OCI-LY1 (cell line): ENCODE data around the gene SUPT3H.

ENCODE experiments used
- H2AFZ ChIP-seq: fragments of 200-600 bp; sonication (generic), shearing (Covaris generic); 2 replicates; pipeline ENCODE4 v1.6.0; 2014; ENCODE audit warnings: antibody characterized with exemption, mild to moderate bottlenecking, low read length
- H3F3A ChIP-seq: fragments of 200-600 bp; sonication (generic), shearing (Covaris generic); 2 replicates; pipeline ENCODE4 v1.6.0; 2014; ENCODE audit warnings: mild to moderate bottlenecking, antibody characterized with exemption, low read length, moderate library complexity; ENCODE audit not compliant: insufficient read depth
- H3K27ac ChIP-seq: fragments of 200-600 bp; sonication (generic); 2 replicates; pipeline ENCODE4 v1.5.1; 2014; ENCODE audit warnings: low read length, mixed run types, mild to moderate bottlenecking, low read depth; ENCODE audit not compliant: poor library complexity, severe bottlenecking
- H3K27me3 ChIP-seq: fragments of 200-600 bp; sonication (generic); 2 replicates; pipeline ENCODE4 v1.6.0; 2014; ENCODE audit warnings: antibody characterized with exemption, mild to moderate bottlenecking, low read length, moderate library complexity; ENCODE audit not compliant: insufficient read depth
- H3K36me3 ChIP-seq: fragments of 200-600 bp; sonication (generic); 2 replicates; pipeline ENCODE4 v1.6.1; 2014; ENCODE audit warnings: mild to moderate bottlenecking, antibody characterized with exemption, low read length, moderate library complexity, mixed read lengths; ENCODE audit not compliant: insufficient read depth
- H3K4me1 ChIP-seq: fragments of 200-600 bp; sonication (generic); 2 replicates; pipeline ENCODE4 v1.5.1; 2014; ENCODE audit warnings: mild to moderate bottlenecking, low read length, moderate library complexity; ENCODE audit not compliant: insufficient read depth, severe bottlenecking
- H3K4me2 ChIP-seq: fragments of 200-600 bp; sonication (generic), shearing (Covaris generic); 2 replicates; pipeline ENCODE4 v1.6.1; 2014; ENCODE audit warnings: low read length
- H3K4me3 ChIP-seq: fragments of 200-600 bp; sonication (generic); 2 replicates; pipeline ENCODE4 v1.5.1; 2014; ENCODE audit warnings: low read length, low read depth, mild to moderate bottlenecking, mixed read lengths; ENCODE audit not compliant: poor library complexity, severe bottlenecking
- H3K79me2 ChIP-seq: fragments of 200-600 bp; shearing (Covaris generic); 2 replicates; pipeline ENCODE4 v1.6.1; 2016; ENCODE audit warnings: mixed run types, low read length, mixed read lengths; ENCODE audit not compliant: insufficient read depth
- H3K9ac ChIP-seq: fragments of 200-600 bp; sonication (generic), shearing (Covaris generic); 2 replicates; pipeline ENCODE4 v1.6.1; 2014; ENCODE audit warnings: mild to moderate bottlenecking, low read length, mixed read lengths
- H3K9me2 ChIP-seq: fragments of 200-600 bp; sonication (generic), shearing (Covaris generic); 2 replicates; pipeline ENCODE4 v1.6.1; 2014; ENCODE audit warnings: low read depth, mild to moderate bottlenecking, low read length, mixed read lengths
- H3K9me3 ChIP-seq: fragments of 200-600 bp; shearing (Covaris generic); 2 replicates; pipeline ENCODE4 v1.6.1; 2014; ENCODE audit warnings: low read length, mixed read lengths
- H4K20me1 ChIP-seq: fragments of 200-600 bp; sonication (generic), shearing (Covaris generic); 2 replicates; pipeline ENCODE4 v1.6.0; 2016; ENCODE audit warnings: mild to moderate bottlenecking, low read length; ENCODE audit not compliant: insufficient read depth
- EZH2 ChIP-seq: fragments of 200-600 bp; sonication (generic), shearing (Covaris generic); IDR thresholded peaks from 2 replicates; pipeline ENCODE4 v1.8.0; 2017; ENCODE audit warnings: borderline replicate concordance, mixed run types, mild to moderate bottlenecking, antibody characterized with exemption, low read length, moderate library complexity, mixed read lengths
- TF ChIP-seq, protein P1 (sequence below): fragments of 200-600 bp; sonication (generic), shearing (Covaris generic); IDR thresholded peaks from 2 replicates; pipeline ENCODE4 v1.5.1; 2017; ENCODE audit warnings: mild to moderate bottlenecking, antibody characterized with exemption, low read length, moderate library complexity, mixed read lengths

The SUPT3H gene

DNA sequence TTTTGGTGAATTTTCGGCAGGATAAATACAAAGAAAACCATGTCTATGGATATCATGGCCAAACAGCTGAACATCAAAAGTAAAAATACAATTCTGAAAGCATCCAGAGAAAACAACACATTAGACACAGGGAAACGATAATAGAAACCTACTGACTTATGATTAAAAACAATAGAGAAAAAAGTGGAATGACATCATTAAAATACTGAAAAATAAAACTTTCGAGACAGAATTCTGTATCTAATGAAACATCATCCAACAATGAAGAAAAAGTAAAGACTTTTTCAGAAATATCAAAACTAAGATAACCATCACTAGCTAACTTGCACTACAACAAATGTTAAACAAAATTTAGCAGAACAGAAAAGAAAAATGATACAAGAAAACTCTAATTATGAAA lies 434.2 kb downstream of the SUPT3H start:
- H4K20me1 ChIP-seq, result no peaks in the 10 kb centered on the region
- TF ChIP-seq, protein P1, sequence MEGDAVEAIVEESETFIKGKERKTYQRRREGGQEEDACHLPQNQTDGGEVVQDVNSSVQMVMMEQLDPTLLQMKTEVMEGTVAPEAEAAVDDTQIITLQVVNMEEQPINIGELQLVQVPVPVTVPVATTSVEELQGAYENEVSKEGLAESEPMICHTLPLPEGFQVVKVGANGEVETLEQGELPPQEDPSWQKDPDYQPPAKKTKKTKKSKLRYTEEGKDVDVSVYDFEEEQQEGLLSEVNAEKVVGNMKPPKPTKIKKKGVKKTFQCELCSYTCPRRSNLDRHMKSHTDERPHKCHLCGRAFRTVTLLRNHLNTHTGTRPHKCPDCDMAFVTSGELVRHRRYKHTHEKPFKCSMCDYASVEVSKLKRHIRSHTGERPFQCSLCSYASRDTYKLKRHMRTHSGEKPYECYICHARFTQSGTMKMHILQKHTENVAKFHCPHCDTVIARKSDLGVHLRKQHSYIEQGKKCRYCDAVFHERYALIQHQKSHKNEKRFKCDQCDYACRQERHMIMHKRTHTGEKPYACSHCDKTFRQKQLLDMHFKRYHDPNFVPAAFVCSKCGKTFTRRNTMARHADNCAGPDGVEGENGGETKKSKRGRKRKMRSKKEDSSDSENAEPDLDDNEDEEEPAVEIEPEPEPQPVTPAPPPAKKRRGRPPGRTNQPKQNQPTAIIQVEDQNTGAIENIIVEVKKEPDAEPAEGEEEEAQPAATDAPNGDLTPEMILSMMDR, result no peak
- TF ChIP-seq EZH2, result no peak
- no peaks in the 10 kb centered on the region for H3K27me3 ChIP-seq
- no peak overlapping the region for H3K27ac ChIP-seq
- no peak overlapping the region for H2AFZ ChIP-seq
- no peaks in the 10 kb centered on the region for H3K79me2 ChIP-seq
- H3K4me3 ChIP-seq, result no peak overlapping the region
- no peaks in the 10 kb centered on the region for H3K9me3 ChIP-seq
- H3K9ac ChIP-seq, result no peak overlapping the region
- no peak overlapping the region for H3K4me2 ChIP-seq
- H3K4me1 ChIP-seq, result no peaks in the 10 kb centered on the region
- no peaks in the 10 kb centered on the region for H3K9me2 ChIP-seq
- H3F3A ChIP-seq, result no peaks in the 10 kb centered on the region
- no peaks in the 10 kb centered on the region for H3K36me3 ChIP-seq

DNA sequence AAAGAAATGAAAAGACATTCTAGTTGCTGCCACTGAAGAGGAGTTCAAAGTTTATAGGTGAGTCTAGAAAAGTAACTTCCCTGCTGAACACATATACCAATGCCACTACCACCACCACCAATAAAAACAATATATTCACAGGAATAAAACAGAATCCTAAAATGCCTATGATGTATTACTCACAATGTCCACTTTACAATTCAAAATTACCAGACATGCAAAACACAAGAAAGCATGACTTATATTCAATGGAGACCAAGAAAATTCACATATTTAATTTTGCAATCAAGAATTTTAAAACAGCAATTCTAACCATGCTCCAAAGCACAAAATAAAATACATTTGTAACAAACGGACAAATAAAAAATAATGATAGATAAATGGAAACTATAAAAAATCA lies 434.9 kb downstream of the SUPT3H start:
- Histone ChIP-seq H4K20me1 (no peaks in the 10 kb centered on the region), H2AFZ (no peak overlapping the region), H3K9me3 (no peaks in the 10 kb centered on the region), H3K79me2 (no peaks in the 10 kb centered on the region), H3K9me2 (no peaks in the 10 kb centered on the region), H3K36me3 (no peaks in the 10 kb centered on the region), H3K27me3 (no peaks in the 10 kb centered on the region), H3K4me2 (no peak overlapping the region), H3K4me1 (no peaks in the 10 kb centered on the region), H3F3A (no peaks in the 10 kb centered on the region), H3K9ac (no peak overlapping the region), H3K4me3 (no peak overlapping the region), H3K27ac (no peak overlapping the region)
- TF ChIP-seq, protein P1, result no peak
- TF ChIP-seq EZH2, result no peak

DNA sequence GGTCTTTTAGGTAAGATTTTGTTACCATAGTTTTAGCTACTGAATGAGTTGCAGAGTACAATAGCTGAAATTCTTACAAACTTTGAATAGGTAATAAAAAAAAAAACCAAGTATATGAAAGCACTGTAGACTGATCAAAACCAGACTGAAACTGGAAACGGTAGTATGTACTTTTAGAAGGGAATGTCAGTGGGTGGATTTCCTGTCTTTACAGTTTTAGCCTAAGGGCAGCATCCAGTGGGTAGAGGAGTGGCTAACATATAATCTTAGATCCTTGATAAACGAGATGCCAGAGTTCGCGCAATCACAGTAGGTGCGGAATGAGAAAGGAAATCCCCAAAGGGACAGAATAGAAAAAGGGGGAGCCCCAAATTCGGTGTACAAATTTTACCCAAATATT lies 435.5 kb downstream of the SUPT3H start:
- H4K20me1 ChIP-seq, result no peaks in the 10 kb centered on the region
- no peaks in the 10 kb centered on the region for H3K27me3 ChIP-seq
- H3K27ac ChIP-seq, result no peak overlapping the region
- no peaks in the 10 kb centered on the region for H3K9me2 ChIP-seq
- no peak overlapping the region for H3K4me2 ChIP-seq
- no peaks in the 10 kb centered on the region for H3K4me1 ChIP-seq
- TF ChIP-seq, protein P1, result no peak
- TF ChIP-seq EZH2, result no peak
- H3F3A ChIP-seq, result no peaks in the 10 kb centered on the region
- H3K4me3 ChIP-seq, result no peak overlapping the region
- H3K9ac ChIP-seq, result no peak overlapping the region
- no peaks in the 10 kb centered on the region for H3K9me3 ChIP-seq
- H3K36me3 ChIP-seq, result no peaks in the 10 kb centered on the region
- H2AFZ ChIP-seq, result no peak overlapping the region
- no peaks in the 10 kb centered on the region for H3K79me2 ChIP-seq
